HG03520 (cell line): ENCODE results near the gene DDI1.

Experiments
- ATAC-seq: cut with Tn5 transposase; IDR thresholded peaks from one replicate; pipeline ENCODE4 v1.9.1; 2021; ENCODE audit warnings: mild to moderate bottlenecking, moderate library complexity; ENCODE audit not compliant: unreplicated experiment

Gene DDI1

GRCh38 chr11:104075706-104076105 lies 39.3 kb downstream of the DDI1 start:
- no peak for ATAC-seq

- no peak for ATAC-seq
Measured at GRCh38 chr11:104076455-104076854, 40.0 kb downstream of the DDI1 start.

- ATAC-seq = no peak
Measured at GRCh38 chr11:104078245-104078644, 41.8 kb downstream of the DDI1 start.

- ATAC-seq = no peak
Measured at GRCh38 chr11:104078995-104079394, 42.6 kb downstream of the DDI1 start.

GRCh38 chr11:104086621-104087020 lies 50.2 kb downstream of the DDI1 start:
- no peak for ATAC-seq
